ENCODE results near the gene ZBTB40. TPM values are rescaled to one million over a fixed set of nuclear protein-coding genes. Genes with fewer than 3 reads are reported as not detected.

The ZBTB40 gene
- total RNA-seq, 4 donors from 2014 or later = 12.0 to 17.3 (median 12.5) TPM

GRCh38 chr1:22526098-22526497 lies 74.4 kb downstream of the ZBTB40 start:
- no peaks in the 10 kb centered on the region for H3K9me3 ChIP-seq
- no peak for TF ChIP-seq CTCF (IDR thresholded peaks at IDR 0.05 in 4 of 5, conservative IDR thresholded peaks at IDR 0.05 in 1 of 5)
- TF ChIP-seq POLR2A (IDR thresholded peaks at IDR 0.05) = no peak
- peaks cover 0 to 1% of the 10 kb centered on the region in 2 donors for H3K4me1 ChIP-seq
- no peak overlapping the region for H3K27ac ChIP-seq
- no peak overlapping the region for H3K4me3 ChIP-seq
- in situ Hi-C loops (cut with MboI; ENCODE audit: low sequenced_read_pairs in 4 of 4) (no loop called here), intact Hi-C loops (cut with DNase I; ENCODE audit: low total_unique reads) (no loop called here)
- ATAC-seq (no peak), DNase-seq (no peak)
- H3K36me3 ChIP-seq = peaks cover 0 to 66% of the 10 kb centered on the region in 2 donors
- H3K27me3 ChIP-seq = no peaks in the 10 kb centered on the region

- ATAC-seq (no peak), DNase-seq (no peak)
- in situ Hi-C loops (cut with MboI; ENCODE audit: low sequenced_read_pairs in 4 of 4) = no loop called here
- Histone ChIP-seq H3K27ac (no peak overlapping the region), H3K4me1 (peaks cover 0 to 4% of the 10 kb centered on the region in 2 donors), H3K4me3 (no peak overlapping the region), H3K36me3 (peaks cover 0 to 60% of the 10 kb centered on the region in 2 donors), H3K9me3 (no peaks in the 10 kb centered on the region), H3K27me3 (no peaks in the 10 kb centered on the region)
- intact Hi-C loops (cut with DNase I; ENCODE audit: low total_unique reads) = no loop called here
- TF ChIP-seq CTCF (IDR thresholded peaks at IDR 0.05 in 4 of 5, conservative IDR thresholded peaks at IDR 0.05 in 1 of 5) (no peak), POLR2A (IDR thresholded peaks at IDR 0.05) (no peak)
Measured at GRCh38 chr1:22526677-22527076, 75.0 kb downstream of the ZBTB40 start.

GRCh38 chr1:22527122-22527521 lies 75.5 kb downstream of the ZBTB40 start:
- Histone ChIP-seq H3K27me3 (no peaks in the 10 kb centered on the region), H3K4me1 (peaks cover 0 to 4% of the 10 kb centered on the region in 2 donors), H3K36me3 (peaks cover 0 to 55% of the 10 kb centered on the region in 2 donors), H3K9me3 (no peaks in the 10 kb centered on the region), H3K4me3 (no peak overlapping the region), H3K27ac (no peak overlapping the region)
- ATAC-seq (no peak), DNase-seq (no peak)
- no peak for TF ChIP-seq CTCF (IDR thresholded peaks at IDR 0.05 in 4 of 5, conservative IDR thresholded peaks at IDR 0.05 in 1 of 5)
- no peak for TF ChIP-seq POLR2A (IDR thresholded peaks at IDR 0.05)
- intact Hi-C loops (cut with DNase I; ENCODE audit: low total_unique reads) (no loop called here), in situ Hi-C loops (cut with MboI; ENCODE audit: low sequenced_read_pairs in 4 of 4) (no loop called here)

- Histone ChIP-seq H3K4me1 (peaks cover 0 to 4% of the 10 kb centered on the region in 2 donors), H3K27ac (no peak overlapping the region), H3K4me3 (no peak overlapping the region), H3K36me3 (peaks cover 0 to 50% of the 10 kb centered on the region in 2 donors), H3K9me3 (no peaks in the 10 kb centered on the region), H3K27me3 (no peaks in the 10 kb centered on the region)
- ATAC-seq = no peak
- TF ChIP-seq CTCF (IDR thresholded peaks at IDR 0.05 in 4 of 5, conservative IDR thresholded peaks at IDR 0.05 in 1 of 5) (no peak), POLR2A (IDR thresholded peaks at IDR 0.05) (no peak)
- intact Hi-C loops (cut with DNase I; ENCODE audit: low total_unique reads) = no loop called here
- no peak for DNase-seq
- in situ Hi-C loops (cut with MboI; ENCODE audit: low sequenced_read_pairs in 4 of 4) = no loop called here
Measured at GRCh38 chr1:22527555-22528296, 76.1 kb downstream of the ZBTB40 start.

All from gastrocnemius medialis (tissue), 4 donors.